Mesothelial cell of epicardium (in vitro differentiated cells): ENCODE results near the gene SLC25A11. TPM values are rescaled to one million over a fixed set of nuclear protein-coding genes. Genes with fewer than 3 reads are reported as not detected.
A peak's percentile ranks its signal among the peaks of the same experiment; 100 is the strongest.

Experiments used
- DNase-seq, 2 experiments: peaks; one replicate each; pipeline ENCODE4 v3.0.0; 2021; ENCODE audit warnings: low spot score in 2 of 2; ENCODE audit not compliant: unreplicated experiment in 2 of 2
- H3K27ac Mint-ChIP-seq: 2 replicates; pipeline ENCODE4 v1.8.0; 2021; ENCODE audit warnings: mixed read lengths
- H3K27me3 Mint-ChIP-seq: 2 replicates; pipeline ENCODE4 v1.8.0; 2021; ENCODE audit warnings: low read depth, mixed read lengths
- H3K36me3 Mint-ChIP-seq: 2 replicates; pipeline ENCODE4 v1.8.0; 2021; ENCODE audit warnings: mixed read lengths
- H3K4me1 Mint-ChIP-seq: 2 replicates; pipeline ENCODE4 v1.8.0; 2021; ENCODE audit warnings: mixed read lengths
- H3K4me3 Mint-ChIP-seq: 2 replicates; pipeline ENCODE4 v1.8.0; 2021; ENCODE audit warnings: mild to moderate bottlenecking, moderate library complexity, mixed read lengths
- H3K9me3 Mint-ChIP-seq: 2 replicates; pipeline ENCODE4 v1.8.0; 2021; ENCODE audit warnings: mixed read lengths
- CTCF ChIP-seq: fragments of 200-600 bp; sonication (generic); IDR thresholded peaks from one replicate; pipeline ENCODE4 v1.5.0; 2021; ENCODE audit warnings: antibody characterized with exemption; ENCODE audit not compliant: unreplicated experiment
- total RNA-seq: library from RNA; stranded (reverse); gene quantifications from 3 replicates; pipeline ENCODE4 v1.2.1, GENCODE V29; 2021

Gene SLC25A11
- total RNA-seq, 1 donor from 2014 or later = 53.9 TPM

GRCh38 chr17:4968486-4969046, 28.7 kb upstream of the SLC25A11 start:
- no peaks in the 10 kb centered on the region for H3K27me3 Mint-ChIP-seq
- H3K36me3 Mint-ChIP-seq = peaks cover 18% of the 10 kb centered on the region
- no peak for TF ChIP-seq CTCF
- DNase-seq = peak in 1 of 2 experiments; percentile 52
- H3K4me1 Mint-ChIP-seq = peaks cover 46% of the 10 kb centered on the region
- no peaks in the 10 kb centered on the region for H3K9me3 Mint-ChIP-seq
- no peak overlapping the region for H3K27ac Mint-ChIP-seq
- no peak overlapping the region for H3K4me3 Mint-ChIP-seq

- H3K4me1 Mint-ChIP-seq = peaks cover 43% of the 10 kb centered on the region
- H3K4me3 Mint-ChIP-seq = no peak within 1 kb of the TSS
- H3K27me3 Mint-ChIP-seq = no peaks in the 10 kb centered on the region
- no peaks in the 10 kb centered on the region for H3K9me3 Mint-ChIP-seq
- peaks cover 17% of the 10 kb centered on the region for H3K36me3 Mint-ChIP-seq
- H3K27ac Mint-ChIP-seq = no peak within 1 kb of the TSS
- peak; percentile 90 to 98 for DNase-seq
- no peak for TF ChIP-seq CTCF
Observed at GRCh38 chr17:4967539-4968485, 28.0 kb upstream of the SLC25A11 start, which contains the start of gene SPAG7. Gene SPAG7 (minus strand): TSS chr17:4967817. CDS start chr17:4967804, 13 bp downstream.

- Mint-ChIP-seq H3K36me3 (peaks cover 17% of the 10 kb centered on the region), H3K27ac (no peak overlapping the region), H3K27me3 (no peaks in the 10 kb centered on the region), H3K4me3 (no peak overlapping the region), H3K4me1 (peaks cover 37% of the 10 kb centered on the region), H3K9me3 (no peaks in the 10 kb centered on the region)
- DNase-seq = peak; percentile 95 to 96
- TF ChIP-seq CTCF = no peak
Observed at GRCh38 chr17:4966844-4967538, 27.1 kb upstream of the SLC25A11 start.

- Mint-ChIP-seq H3K4me3 (no peak overlapping the region), H3K27me3 (no peaks in the 10 kb centered on the region), H3K27ac (peak overlapping the region; percentile 75), H3K36me3 (peaks cover 16% of the 10 kb centered on the region), H3K9me3 (no peaks in the 10 kb centered on the region), H3K4me1 (peaks cover 30% of the 10 kb centered on the region)
- TF ChIP-seq CTCF = no peak
- DNase-seq = no peak
Observed at GRCh38 chr17:4965311-4965986, 25.6 kb upstream of the SLC25A11 start.

- Mint-ChIP-seq H3K4me1 (peaks cover 3% of the 10 kb centered on the region), H3K27me3 (no peaks in the 10 kb centered on the region), H3K9me3 (no peaks in the 10 kb centered on the region), H3K36me3 (peaks cover 26% of the 10 kb centered on the region), H3K27ac (no peak overlapping the region), H3K4me3 (no peak overlapping the region)
- DNase-seq = no peak
- no peak for TF ChIP-seq CTCF
Observed at GRCh38 chr17:4960279-4960922, 20.6 kb upstream of the SLC25A11 start.
